Measurements from ENCODE around the gene MAPRE3. TPM values are rescaled to one million over a fixed set of nuclear protein-coding genes. Genes with fewer than 3 reads are reported as not detected.

MAPRE3 gene
- total RNA-seq, 1 donor = 3.5 TPM

- DNase-seq (ENCODE audit: low read depth) = no peak
Measured at GRCh38 chr2:27019459-27019858, 49.0 kb downstream of the MAPRE3 start.

GRCh38 chr2:27019931-27020855 lies 49.8 kb downstream of the MAPRE3 start:
- peak; percentile 91 for DNase-seq (ENCODE audit: low read depth)
- no peak for TF ChIP-seq CTCF (IDR thresholded peaks at IDR 0.05; ENCODE audit: insufficient read depth, low read depth, low read length)
- no peak overlapping the region for H3K4me3 ChIP-seq (ENCODE audit: low read depth, low read length)

More at GRCh38 chr2:27019459-27019858, 49.0 kb downstream of the MAPRE3 start:
- no peak for TF ChIP-seq CTCF (IDR thresholded peaks at IDR 0.05; ENCODE audit: insufficient read depth, low read depth, low read length)
- no peak overlapping the region for H3K4me3 ChIP-seq (ENCODE audit: low read depth, low read length)

- no peak for TF ChIP-seq CTCF (IDR thresholded peaks at IDR 0.05; ENCODE audit: insufficient read depth, low read depth, low read length)
- DNase-seq (ENCODE audit: low read depth) = peak; percentile 37
- no peak overlapping the region for H3K4me3 ChIP-seq (ENCODE audit: low read depth, low read length)
Measured at GRCh38 chr2:27021253-27022049, 51.0 kb downstream of the MAPRE3 start.

GRCh38 chr2:27023740-27024139 lies 53.3 kb downstream of the MAPRE3 start:
- DNase-seq (ENCODE audit: low read depth) = no peak
- no peak overlapping the region for H3K4me3 ChIP-seq (ENCODE audit: low read depth, low read length)
- no peak for TF ChIP-seq CTCF (IDR thresholded peaks at IDR 0.05; ENCODE audit: insufficient read depth, low read depth, low read length)

- no peak for DNase-seq (ENCODE audit: low read depth)
Measured at GRCh38 chr2:27024188-27024587, 53.8 kb downstream of the MAPRE3 start.

GRCh38 chr2:27024812-27025211 lies 54.4 kb downstream of the MAPRE3 start:
- no peak overlapping the region for H3K4me3 ChIP-seq (ENCODE audit: low read depth, low read length)
- no peak for DNase-seq (ENCODE audit: low read depth)
- TF ChIP-seq CTCF (IDR thresholded peaks at IDR 0.05; ENCODE audit: insufficient read depth, low read depth, low read length) = no peak

More at GRCh38 chr2:27024188-27024587, 53.8 kb downstream of the MAPRE3 start:
- no peak overlapping the region for H3K4me3 ChIP-seq (ENCODE audit: low read depth, low read length)
- TF ChIP-seq CTCF (IDR thresholded peaks at IDR 0.05; ENCODE audit: insufficient read depth, low read depth, low read length) = peak; percentile 9

All from fibroblast of villous mesenchyme (primary cell).